Measurements from ENCODE around the gene PKN1.

GRCh38 chr19:14434543-14435319 lies 1.6 kb downstream of the PKN1 start:
- TF ChIP-seq POLR2A (IDR thresholded peaks at IDR 0.05; ENCODE audit: low read depth, low read length) (no peak), POLR2AphosphoS5 (IDR thresholded peaks at IDR 0.05; ENCODE audit: low read depth, low read length) (no peak), TAF1 (IDR thresholded peaks at IDR 0.05; ENCODE audit: low read depth, low read length) (no peak), PAX5 (IDR thresholded peaks at IDR 0.05; ENCODE audit: insufficient read depth, low read length, severe bottlenecking) (no peak)
